NCI-H524 treated with DMSO at 0.1 percent for 48 hours (cell line): ENCODE results near the gene AUH.

ENCODE experiments used
- DNase-seq: peaks from one replicate; lab custom pipeline; 2025; lab: John Stamatoyannopoulos, UW

Gene AUH

GRCh38 chr9:91164724-91165520, 196.8 kb downstream of the AUH start:
- DNase-seq: no peak
